Stimulated activated effector memory CD8-positive, alpha-beta T cell treated with anti-CD3 and anti-CD28 coated beads, Interleukin-12 subunit alpha, Interleukin-12 subunit beta, amount 100 ng/mL, for 72 hours (primary cell): Measurements from ENCODE around the gene ENAH.

Experiments
- ATAC-seq: fragments of 150-1000 bp; cut with Tn5 transposase; 2 replicates; pipeline ENCODE4 v1.10.0; 2021
- DNase-seq, 2 donors: peaks; one replicate each; pipeline ENCODE4 v3.0.0; 2021 to 2022; ENCODE audit warnings: low spot score in 2 of 2
- H3K27ac Mint-ChIP-seq: one replicate; pipeline ENCODE4 v1.8.0; 2022; ENCODE audit warnings: mild to moderate bottlenecking, mixed read lengths
- H3K36me3 Mint-ChIP-seq: one replicate; pipeline ENCODE4 v1.8.0; 2022; ENCODE audit warnings: mild to moderate bottlenecking, mixed read lengths
- H3K4me1 Mint-ChIP-seq: one replicate; pipeline ENCODE4 v1.8.0; 2022; ENCODE audit warnings: mixed read lengths
- H3K4me3 Mint-ChIP-seq: one replicate; pipeline ENCODE4 v1.8.0; 2022; ENCODE audit warnings: mild to moderate bottlenecking, mixed read lengths
- H3K9me3 Mint-ChIP-seq: one replicate; pipeline ENCODE4 v1.8.0; 2022; ENCODE audit warnings: mixed read lengths

The ENAH gene

DNA sequence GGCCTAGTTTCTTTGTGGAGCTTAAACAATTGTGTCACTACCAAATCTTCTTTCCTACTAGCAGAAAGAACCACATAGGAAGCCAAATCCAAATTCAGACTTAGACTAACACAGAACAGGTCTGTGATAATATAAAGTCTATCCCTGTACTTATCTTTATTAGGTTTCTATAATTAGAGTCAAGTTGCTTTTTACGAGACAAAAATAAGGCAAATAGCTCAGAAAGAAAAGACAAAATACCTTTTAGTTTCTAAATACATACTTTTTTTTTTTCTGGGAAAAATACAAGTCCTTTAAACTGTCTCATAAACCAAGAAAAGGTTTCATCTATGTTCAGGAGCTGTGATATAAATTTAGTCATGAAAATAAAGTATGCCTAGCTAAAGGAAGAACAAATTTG, 146.2 kb downstream of the ENAH start:
- Mint-ChIP-seq H3K27ac (no peak overlapping the region), H3K4me1 (no peaks in the 10 kb centered on the region)
- no peak for ATAC-seq

DNA sequence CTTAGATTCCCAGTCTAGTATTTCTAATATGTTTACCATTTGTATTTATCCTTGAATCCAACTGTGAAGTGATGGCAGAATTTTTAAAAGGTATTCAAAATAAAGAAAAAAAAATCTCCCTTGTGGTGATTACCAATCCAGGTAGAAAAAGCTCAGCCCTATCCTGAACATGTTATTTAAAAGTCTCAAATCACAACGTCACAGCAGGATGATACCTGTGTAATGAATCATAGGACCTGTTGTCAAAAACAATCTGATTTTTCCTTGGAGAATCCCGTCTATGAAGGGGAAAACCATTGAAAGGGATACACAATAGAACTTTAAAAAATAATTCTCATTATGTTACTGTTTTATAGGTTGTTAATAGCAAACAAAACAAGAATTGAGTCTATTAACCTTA, 148.1 kb downstream of the ENAH start:
- Mint-ChIP-seq H3K4me3 (no peak overlapping the region), H3K27ac (no peak overlapping the region), H3K36me3 (no peaks in the 10 kb centered on the region), H3K9me3 (no peaks in the 10 kb centered on the region), H3K4me1 (no peaks in the 10 kb centered on the region)
- DNase-seq (no peak), ATAC-seq (no peak)

More for the DNA sequence above, 146.2 kb downstream of the ENAH start:
- DNase-seq: no peak
- H3K36me3 Mint-ChIP-seq: no peaks in the 10 kb centered on the region
- H3K4me3 Mint-ChIP-seq: no peak overlapping the region
- no peaks in the 10 kb centered on the region for H3K9me3 Mint-ChIP-seq

DNA sequence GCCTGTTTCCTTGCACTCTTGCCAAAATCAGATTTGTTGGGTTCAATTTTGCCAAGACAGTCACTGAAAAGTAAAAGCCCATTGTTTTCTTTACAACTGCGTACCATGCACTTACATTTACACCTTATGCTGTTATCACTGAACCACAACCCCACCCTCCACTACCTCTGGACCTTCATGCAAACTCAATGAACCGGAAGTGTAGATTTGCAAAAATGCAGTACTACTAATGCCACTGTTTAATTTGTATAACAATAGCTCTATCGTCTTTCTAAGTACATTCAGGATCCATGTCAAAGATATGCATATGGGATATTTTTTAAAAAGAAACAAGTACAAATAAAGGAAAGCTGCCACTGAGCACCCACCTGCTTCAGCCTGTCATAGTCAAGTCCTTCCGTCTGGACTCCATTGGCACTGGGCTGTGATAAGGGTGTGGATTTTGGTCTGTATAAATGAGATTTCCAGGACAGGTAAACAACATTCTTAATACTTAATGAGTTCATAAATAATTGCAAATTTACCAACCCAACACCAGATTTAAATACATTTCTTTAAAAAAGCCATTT, 152.2 kb downstream of the ENAH start:
- Mint-ChIP-seq H3K27ac (no peak overlapping the region), H3K9me3 (no peaks in the 10 kb centered on the region), H3K4me3 (no peak overlapping the region), H3K4me1 (no peaks in the 10 kb centered on the region), H3K36me3 (no peaks in the 10 kb centered on the region)
- DNase-seq (no peak), ATAC-seq (no peak)

DNA sequence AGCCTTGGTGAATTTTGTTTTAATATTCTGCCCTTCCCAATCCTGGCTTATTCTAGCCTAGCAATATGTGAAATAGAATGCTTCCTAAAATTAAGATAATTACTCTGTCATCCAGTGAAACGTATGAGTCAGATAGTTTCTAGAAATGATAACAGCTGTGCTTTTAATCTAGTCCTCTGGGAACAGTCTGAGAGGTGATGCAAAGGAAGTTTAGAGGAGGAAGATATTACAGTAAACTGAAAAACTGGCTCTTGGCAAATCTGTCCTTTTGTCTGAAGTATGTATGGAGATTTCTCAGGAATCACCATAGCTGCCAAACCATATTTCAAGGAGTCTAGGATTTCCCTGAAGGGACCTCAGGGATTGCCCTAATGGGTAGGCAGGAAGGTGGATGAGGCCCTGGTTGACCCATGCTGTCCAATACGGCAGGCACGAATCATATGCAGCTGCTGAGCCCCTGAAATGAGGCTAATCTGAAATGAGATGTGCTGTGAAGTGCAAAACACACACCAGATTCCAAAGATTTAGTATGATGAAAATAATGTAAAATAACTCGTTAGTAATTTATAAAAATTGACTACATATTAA, 154.3 kb downstream of the ENAH start:
- no peaks in the 10 kb centered on the region for H3K36me3 Mint-ChIP-seq
- H3K27ac Mint-ChIP-seq: no peak overlapping the region
- no peaks in the 10 kb centered on the region for H3K9me3 Mint-ChIP-seq
- DNase-seq: no peak
- ATAC-seq: peak; percentile 44
- no peaks in the 10 kb centered on the region for H3K4me1 Mint-ChIP-seq
- no peak overlapping the region for H3K4me3 Mint-ChIP-seq

DNA sequence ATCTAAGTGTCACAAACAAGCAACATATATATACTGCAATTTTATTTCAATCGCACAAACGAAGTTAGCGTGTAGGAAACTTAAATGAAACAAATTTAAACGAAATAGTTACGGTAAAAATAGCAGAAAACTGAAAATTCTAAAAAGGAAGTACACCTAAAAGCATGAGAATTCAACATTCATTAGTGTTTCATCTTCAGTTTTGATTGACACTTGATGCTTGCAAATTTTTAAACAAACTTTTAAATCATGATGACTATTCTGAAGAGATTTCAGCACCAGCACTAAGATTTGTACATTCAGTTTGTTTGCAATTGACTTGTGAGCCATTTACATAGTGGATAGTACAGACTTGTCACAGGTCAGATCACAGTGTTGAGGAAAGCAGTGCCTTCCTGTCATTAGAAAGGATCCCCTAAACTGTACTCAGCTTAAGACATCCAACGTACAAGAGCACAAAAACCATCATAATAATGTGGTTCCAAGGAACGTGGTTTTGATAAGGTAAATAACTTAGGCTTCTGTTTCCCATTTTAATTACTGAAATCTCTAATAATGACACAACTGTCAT, 158.0 kb downstream of the ENAH start:
- Mint-ChIP-seq H3K9me3 (no peaks in the 10 kb centered on the region), H3K4me3 (no peak overlapping the region), H3K4me1 (no peaks in the 10 kb centered on the region), H3K36me3 (no peaks in the 10 kb centered on the region), H3K27ac (no peak overlapping the region)
- no peak for ATAC-seq
- no peak for DNase-seq

DNA sequence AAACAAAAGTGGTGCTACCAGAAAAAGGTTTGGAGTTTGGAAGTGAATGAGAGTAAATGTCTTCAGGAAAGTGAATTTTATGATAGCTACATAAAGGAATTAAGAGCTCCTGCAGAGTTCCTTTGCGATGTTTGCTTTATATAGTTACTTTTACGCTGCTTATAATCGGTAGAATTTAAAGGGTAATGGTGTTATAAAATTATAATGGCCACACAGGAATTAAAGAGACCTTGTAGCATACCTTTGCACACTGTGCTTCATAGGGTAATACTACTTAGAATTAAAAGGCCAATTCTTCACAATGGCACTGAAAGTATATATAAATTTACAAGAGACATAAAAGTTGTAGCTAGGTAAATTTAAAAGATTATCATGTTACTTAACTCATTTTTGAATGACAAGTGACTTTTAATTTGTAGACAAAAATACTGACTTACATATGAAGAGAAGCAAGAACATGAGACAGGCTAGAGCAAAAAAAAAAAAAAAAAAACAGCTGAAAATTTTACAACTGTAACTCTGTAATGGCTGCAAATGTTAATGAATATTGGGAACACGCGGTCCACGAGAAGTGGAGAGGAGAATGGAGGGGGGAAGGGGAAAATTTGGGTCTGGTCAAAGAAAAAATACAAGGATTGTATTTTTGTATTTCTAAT, 159.2 kb downstream of the ENAH start:
- DNase-seq: no peak
- Mint-ChIP-seq H3K36me3 (no peaks in the 10 kb centered on the region), H3K4me1 (no peaks in the 10 kb centered on the region), H3K9me3 (no peaks in the 10 kb centered on the region), H3K27ac (no peak overlapping the region), H3K4me3 (no peak overlapping the region)
- ATAC-seq: no peak

DNA sequence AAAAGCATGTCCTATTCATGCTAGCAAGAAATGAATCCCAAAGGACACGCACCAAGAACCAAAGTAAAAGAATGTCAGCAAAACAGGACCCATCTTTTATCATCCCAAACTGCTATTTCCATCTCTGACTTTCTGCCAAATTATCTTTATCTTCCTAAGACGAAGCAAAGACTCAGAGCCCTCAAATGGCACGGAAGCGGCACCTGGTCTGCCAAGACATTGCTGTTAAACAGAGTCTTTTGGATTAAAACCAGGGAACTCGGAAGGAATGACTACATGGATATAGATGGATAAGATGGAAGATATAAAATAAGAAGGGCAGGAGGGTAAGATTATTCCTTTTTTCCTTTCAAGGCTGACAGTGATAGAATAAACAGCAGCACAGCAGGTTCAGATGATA, 164.2 kb downstream of the ENAH start:
- H3K9me3 Mint-ChIP-seq: no peaks in the 10 kb centered on the region
- no peak for ATAC-seq
- no peak for DNase-seq
- H3K36me3 Mint-ChIP-seq: no peaks in the 10 kb centered on the region
- H3K4me3 Mint-ChIP-seq: no peak overlapping the region
- no peaks in the 10 kb centered on the region for H3K4me1 Mint-ChIP-seq
- H3K27ac Mint-ChIP-seq: no peak overlapping the region

DNA sequence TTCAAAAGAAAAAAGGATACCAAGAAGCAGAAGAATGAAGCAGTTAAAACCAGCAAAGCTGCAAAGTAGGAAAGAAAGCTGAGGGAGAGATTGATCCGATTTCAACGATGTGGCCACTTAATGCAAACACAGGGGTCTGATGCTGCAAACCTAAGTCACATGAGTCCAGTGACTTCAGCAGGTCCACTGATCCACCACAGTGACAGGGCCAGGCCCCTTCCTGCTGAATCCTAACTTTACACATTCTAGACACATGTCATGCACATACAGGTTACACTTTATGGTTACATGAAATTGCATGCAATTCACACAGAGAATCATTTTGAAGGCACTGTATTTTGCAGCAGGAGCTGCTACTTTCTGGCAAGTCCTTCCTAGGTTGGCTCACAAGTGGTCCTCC, 166.1 kb downstream of the ENAH start:
- H3K4me1 Mint-ChIP-seq: no peaks in the 10 kb centered on the region
- no peak for DNase-seq

DNA sequence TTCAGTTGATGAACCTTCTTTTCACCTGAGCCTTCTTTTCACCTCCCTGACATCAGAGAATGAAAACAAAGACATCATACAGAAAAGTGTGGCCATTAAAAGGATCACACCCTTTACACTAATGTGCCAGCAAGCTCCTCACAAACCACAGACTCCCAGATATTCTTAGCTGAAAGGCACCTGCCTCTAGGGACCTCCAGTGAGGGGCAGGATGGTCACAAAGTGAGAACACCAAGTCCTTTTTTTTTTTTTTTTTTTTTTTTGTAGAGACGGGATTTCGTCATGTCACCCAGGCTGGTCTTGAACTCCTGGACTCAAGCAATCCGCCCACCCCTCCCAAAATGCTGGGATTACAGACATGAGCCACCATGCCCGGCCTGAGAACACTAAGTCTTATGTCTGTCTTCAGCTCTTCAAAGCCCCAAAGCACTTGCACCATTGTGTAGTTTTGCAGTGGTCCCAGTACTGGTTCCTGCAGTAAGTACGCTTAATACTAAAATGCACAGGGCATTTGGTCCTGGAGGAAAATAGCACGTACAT, 166.9 kb downstream of the ENAH start:
- ATAC-seq (no peak), DNase-seq (no peak)
- no peaks in the 10 kb centered on the region for H3K36me3 Mint-ChIP-seq
- H3K4me3 Mint-ChIP-seq: no peak overlapping the region
- no peaks in the 10 kb centered on the region for H3K4me1 Mint-ChIP-seq
- no peaks in the 10 kb centered on the region for H3K9me3 Mint-ChIP-seq
- no peak overlapping the region for H3K27ac Mint-ChIP-seq

More for the DNA sequence above, 166.1 kb downstream of the ENAH start:
- no peak for ATAC-seq
- H3K4me3 Mint-ChIP-seq: no peak overlapping the region
- H3K9me3 Mint-ChIP-seq: no peaks in the 10 kb centered on the region
- H3K36me3 Mint-ChIP-seq: no peaks in the 10 kb centered on the region
- H3K27ac Mint-ChIP-seq: no peak overlapping the region

DNA sequence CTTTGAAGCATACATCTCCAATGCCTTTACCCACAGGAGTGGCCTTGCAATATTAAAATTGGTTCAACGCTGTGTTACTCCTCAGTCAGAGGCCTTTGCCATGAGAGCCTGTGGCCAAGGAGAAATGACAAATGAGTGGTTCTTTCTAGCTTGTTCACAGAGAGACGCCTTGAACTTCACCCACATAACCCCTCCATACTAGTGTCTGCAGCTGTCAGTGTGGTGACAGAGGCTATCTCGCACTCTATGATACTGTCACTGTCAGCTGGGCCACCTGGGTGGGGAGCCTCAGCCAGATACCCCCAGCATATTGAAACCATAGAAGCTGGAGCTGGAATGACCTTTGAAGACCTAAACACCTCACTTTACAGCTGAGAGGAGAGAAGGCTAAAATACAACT, 167.7 kb downstream of the ENAH start:
- H3K4me1 Mint-ChIP-seq: peaks cover 5% of the 10 kb centered on the region
- ATAC-seq: no peak
- H3K27ac Mint-ChIP-seq: no peak overlapping the region
- no peak for DNase-seq
- H3K4me3 Mint-ChIP-seq: no peak overlapping the region
- H3K36me3 Mint-ChIP-seq: no peaks in the 10 kb centered on the region
- no peaks in the 10 kb centered on the region for H3K9me3 Mint-ChIP-seq

DNA sequence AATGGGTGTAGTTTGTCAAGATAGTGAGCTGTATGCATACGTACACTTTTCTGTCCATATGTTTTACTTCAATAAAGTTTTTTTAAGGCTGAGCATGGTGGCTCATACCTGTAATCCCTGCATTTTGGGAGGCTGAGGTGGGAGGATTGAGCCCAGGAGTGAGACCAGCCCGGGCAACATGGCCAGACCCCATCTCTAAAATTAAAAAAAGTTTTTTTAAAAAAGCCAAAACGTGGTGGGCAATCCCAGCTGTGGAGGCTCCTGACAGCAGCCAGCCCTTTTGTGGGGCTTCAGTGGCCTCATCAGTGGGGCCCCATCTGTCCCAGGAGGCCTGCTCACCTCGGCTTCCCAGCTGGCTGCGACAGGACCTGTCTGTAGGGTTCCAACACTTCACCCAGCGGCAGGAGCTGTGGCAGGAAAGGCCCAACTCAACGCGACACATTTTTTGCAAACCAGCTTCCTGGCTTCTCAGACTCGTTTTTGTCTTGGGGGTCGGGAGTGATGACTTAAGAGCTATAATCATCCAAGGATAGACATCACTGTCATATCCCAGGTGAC, 168.2 kb downstream of the ENAH start:
- H3K4me3 Mint-ChIP-seq: no peak overlapping the region
- ATAC-seq: no peak
- peaks cover 5% of the 10 kb centered on the region for H3K4me1 Mint-ChIP-seq
- no peaks in the 10 kb centered on the region for H3K9me3 Mint-ChIP-seq
- no peak for DNase-seq
- H3K27ac Mint-ChIP-seq: no peak overlapping the region
- H3K36me3 Mint-ChIP-seq: no peaks in the 10 kb centered on the region

DNA sequence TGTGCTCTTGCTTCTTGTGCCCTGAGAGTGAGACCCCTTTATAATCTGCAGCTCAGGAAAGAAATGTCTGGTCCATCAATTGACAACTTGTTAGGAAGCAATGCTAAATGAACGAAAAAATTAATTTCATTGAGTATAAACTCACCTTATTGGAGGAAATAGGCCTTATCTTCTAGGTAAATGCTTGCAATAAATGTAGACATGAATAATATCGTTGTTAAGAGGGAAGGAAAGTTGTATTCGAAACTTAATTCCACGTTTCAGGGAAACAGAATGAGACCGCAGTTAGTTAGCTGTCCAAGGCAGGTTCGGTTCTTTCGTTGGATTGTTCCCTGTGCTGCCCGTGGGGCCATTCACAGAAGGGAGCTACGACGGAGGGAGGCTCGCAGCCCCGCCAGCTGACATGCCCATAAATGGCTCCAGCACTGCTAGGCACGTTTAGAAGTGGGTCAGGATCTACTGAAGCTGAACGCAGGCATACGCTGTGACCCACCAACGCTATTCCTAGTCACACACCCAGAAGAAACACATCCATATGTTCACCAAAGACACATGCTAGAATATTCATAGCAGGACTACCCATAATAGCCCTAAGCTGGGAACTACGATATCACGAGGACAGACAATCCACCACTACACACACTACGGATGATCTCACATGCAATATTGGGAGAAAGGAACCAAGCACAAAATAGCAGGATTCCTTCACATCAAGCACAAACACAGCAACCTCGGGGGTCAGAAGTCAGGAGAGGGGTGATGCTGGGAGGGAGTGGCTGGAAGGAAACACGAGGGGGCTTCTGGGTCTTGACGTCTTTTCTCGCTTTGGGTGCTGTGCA, 168.9 kb downstream of the ENAH start:
- H3K27ac Mint-ChIP-seq: no peak overlapping the region

DNA sequence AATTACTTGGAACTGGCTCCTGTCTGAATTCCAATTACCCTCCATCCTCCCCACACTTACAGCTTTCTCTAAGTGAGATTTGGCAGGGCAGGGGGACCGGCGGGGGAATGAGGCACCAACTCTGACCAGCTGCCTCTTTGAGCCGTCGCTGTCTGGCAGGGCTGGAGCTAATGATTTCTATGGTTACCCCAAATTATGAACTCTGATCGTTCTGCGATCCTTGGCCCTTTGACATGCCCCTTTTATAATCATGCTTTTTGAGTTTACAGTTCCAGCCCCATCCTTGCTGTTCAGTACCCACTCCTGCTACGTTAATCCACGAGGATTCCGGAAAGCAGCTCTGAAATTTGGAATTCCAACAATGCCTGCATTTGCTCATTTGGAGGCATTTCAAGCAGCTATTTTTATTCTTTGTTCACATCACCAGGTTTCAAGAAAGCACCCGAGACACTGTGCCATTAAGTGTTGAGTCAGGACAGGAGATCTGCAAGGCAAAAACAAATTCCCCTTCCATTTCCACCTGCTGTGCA, 170.4 kb downstream of the ENAH start:
- ATAC-seq: no peak
- Mint-ChIP-seq H3K36me3 (no peaks in the 10 kb centered on the region), H3K4me1 (peaks cover 15% of the 10 kb centered on the region), H3K4me3 (no peak overlapping the region), H3K9me3 (no peaks in the 10 kb centered on the region), H3K27ac (no peak overlapping the region)
- no peak for DNase-seq

More for the DNA sequence above, 168.9 kb downstream of the ENAH start:
- no peak overlapping the region for H3K4me3 Mint-ChIP-seq
- no peaks in the 10 kb centered on the region for H3K36me3 Mint-ChIP-seq
- H3K9me3 Mint-ChIP-seq: no peaks in the 10 kb centered on the region
- DNase-seq (no peak), ATAC-seq (no peak)
- peaks cover 5% of the 10 kb centered on the region for H3K4me1 Mint-ChIP-seq

DNA sequence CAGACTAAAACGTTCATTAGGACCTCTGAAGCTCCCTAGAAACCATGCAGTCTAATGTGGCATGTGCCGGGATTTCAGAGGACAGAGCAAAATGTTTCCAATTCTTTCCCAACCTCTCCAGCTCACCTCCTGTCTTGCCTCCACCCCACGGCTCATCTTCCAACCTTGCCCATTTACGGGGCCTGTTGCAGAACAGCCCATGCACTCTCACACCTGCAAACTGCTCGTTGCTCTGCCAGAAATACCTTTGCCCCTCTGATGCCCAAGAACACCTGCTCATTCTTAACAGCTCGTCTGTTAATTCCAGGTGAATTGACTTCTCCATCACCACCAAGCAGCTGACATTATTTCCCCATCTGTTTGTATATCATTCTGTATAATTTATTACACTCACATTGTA, 171.2 kb downstream of the ENAH start:
- no peak for DNase-seq
- Mint-ChIP-seq H3K27ac (no peak overlapping the region), H3K4me3 (no peak overlapping the region), H3K36me3 (no peaks in the 10 kb centered on the region), H3K9me3 (no peaks in the 10 kb centered on the region), H3K4me1 (peaks cover 22% of the 10 kb centered on the region)
- no peak for ATAC-seq
